GM21515 (cell line): ENCODE results near the gene OR2C1.

Experiments used
- ATAC-seq: cut with Tn5 transposase; IDR thresholded peaks from one replicate; pipeline ENCODE4 v1.9.1; 2021; ENCODE audit not compliant: unreplicated experiment

OR2C1 gene

DNA sequence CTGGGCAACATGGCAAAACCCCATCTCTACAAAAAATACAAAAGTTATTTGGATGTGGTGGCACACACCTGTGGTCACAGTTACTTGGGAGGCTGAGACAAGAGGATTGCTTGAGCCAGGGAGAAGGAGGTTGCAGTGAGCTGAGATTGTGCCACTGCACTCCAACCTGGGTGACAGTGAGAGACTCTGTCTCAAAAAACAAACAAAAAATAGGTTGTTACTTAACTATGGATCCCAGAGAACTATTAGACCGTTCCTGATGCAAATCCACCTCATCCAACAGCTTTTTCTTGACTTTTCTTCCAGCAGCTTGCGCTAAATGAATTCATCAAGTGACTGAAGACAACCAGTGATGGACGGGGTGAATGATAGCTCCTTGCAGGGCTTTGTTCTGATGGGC, at the start of gene OR2C1:
Gene OR2C1 (plus strand): TSS at position 301 of the 400 bp plus-strand sequence. CDS start 52 bp downstream, at position 353.
- no peak for ATAC-seq

DNA sequence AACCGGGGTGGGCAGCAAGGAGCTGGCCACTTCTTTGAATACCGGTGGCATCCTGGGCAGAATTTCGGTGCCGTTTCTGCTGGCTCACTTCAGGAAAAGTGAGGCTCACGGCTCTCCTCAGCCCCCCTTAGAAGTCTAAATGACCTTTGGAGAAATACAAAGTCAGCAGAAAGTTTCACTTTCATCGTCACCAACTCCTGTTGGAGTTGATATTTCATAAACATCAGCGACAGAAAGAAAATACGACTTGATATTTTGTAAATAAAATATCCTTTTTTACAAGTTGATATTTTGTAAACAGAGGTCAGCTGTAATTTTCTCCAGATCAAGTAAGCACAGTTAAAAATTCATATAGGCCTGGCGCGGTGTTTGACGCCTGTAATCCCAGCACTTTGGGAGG, 49.6 kb upstream of the OR2C1 start:
- ATAC-seq: no peak

DNA sequence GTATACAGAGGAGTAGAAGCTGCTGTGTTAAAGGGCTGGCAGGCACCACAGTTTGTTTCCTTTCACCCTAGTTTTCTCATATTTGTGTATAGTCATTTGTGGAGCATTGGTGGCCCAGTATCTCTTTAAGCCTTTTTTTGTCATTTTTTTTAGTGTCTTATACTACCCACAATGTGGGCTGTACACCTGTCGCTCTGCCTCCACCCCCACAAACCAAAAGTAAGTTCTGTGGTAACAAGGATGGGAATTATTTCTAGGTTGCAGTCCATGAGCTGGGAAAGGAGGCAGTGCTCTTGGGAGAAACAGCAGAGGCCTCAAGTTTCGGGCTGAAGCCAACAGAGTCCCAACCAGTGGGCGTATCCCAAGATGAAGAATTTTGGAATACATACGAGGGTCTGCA, 44.2 kb upstream of the OR2C1 start:
- ATAC-seq: no peak

DNA sequence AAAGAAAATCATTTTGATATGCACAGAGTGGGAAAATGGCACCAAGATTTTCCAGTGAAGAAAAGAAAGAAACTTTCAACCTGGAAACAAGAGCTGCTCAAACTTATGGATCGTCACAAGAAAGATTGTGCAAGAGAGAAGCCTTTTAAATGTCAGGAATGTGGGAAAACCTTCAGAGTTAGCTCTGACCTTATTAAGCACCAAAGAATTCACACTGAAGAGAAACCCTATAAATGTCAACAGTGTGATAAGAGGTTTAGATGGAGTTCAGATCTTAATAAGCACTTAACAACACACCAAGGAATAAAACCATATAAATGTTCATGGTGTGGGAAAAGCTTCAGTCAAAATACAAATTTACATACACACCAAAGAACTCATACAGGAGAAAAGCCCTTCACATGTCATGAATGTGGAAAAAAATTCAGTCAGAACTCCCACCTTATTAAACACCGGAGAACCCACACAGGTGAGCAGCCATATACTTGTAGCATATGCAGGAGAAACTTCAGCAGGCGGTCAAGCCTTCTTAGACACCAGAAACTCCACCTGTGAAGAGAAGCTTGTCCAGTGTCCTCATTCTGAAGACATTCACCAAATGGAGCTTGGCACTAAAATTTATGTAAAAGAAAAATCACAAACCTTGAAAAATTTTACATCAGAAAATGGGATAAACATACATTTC, 38.2 kb upstream of the OR2C1 start:
- ATAC-seq: no peak

DNA sequence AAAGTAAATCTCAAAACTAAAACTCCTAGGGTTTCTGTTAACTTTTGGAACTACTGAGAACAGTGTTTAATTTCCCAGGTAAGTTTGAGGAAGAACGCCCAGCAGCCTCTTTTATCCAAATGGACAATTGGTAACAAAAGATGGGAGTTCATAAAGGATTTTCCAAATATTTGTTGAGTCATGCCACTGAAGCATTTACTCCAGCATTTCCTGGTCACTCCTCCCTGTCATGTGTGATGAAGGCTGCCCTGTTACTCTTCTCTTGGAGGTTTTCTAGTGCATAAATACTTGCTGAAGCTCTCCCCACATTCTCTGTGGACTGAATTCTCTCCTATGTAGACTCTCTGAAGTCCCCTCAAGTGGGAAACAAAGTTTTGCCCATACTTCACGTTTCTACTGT, 33.9 kb upstream of the OR2C1 start:
- no peak for ATAC-seq

DNA sequence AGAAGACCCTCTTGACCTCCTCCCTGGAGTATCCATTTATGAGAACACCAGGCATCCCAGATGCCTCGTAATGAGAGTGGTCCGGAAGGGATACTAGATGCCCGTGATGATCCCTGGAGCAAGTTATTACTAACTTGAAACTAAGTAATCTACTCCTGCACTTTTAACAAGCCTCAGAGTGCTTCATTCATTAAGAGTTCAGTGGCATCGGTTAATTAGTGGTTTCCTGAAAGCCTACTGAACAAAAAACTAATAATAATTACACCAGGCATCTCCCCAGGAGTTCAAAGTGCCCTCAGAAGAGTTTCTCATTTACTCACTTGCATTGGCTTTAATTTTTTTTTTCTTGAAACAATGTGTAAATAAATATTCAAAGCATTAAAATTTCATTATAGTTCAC, 28.2 kb upstream of the OR2C1 start:
- ATAC-seq: no peak

DNA sequence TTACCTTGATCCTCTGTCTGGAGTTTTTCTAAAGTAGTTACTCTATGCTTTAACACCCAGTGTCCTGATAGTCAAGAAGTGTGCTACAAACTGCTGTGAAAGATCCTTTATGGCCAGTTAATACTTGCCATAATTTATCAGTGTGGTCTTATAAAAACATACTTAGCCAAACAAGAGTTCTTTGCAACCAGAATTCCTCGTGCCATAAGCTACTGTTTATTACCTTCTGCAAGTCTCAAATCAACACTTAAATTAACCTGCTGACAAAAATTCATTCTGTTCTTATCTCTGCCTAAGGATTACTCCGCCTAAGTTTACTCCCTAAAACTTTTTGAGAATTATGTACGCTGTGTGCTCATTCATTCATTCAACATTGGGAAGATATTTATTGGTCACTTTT, 27.6 kb upstream of the OR2C1 start:
- ATAC-seq: no peak

DNA sequence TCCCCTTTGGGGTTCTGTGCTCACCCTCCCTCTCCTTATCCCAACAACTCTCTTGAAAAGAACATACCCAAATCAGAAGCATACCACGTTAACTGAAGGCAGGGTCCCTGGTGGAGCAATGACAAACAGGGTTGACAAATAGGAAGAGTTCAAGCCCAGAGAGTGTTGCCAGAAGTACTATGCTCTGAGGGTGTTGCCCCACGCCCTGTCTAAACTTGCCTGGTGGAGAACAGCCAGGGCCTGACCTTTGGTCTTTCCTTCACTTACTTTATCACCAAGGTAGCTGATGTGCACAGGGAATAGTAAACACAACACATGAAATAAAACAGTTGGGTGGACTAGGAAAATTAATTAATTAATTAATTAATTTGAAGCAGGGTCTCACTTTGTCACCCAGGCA, 27.0 kb upstream of the OR2C1 start:
- no peak for ATAC-seq

DNA sequence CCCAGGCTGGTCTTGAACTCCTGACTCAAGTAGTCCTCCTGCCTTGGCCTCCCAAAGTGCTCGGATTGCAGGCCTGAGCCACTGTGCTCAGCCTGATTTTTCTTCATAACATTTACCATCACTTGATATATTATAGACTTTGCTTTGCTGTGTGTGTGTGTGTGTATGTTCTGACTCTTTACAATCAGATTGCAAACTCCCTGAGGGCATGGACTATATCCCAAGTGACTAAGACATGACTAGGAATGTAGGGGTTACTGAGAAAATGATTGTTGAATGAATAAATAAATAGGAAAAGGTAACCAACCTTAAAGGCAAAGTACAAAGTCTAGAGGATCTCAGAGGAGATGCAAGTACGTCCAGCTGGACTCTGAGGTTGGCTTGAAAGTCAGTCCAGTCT, 9.6 kb upstream of the OR2C1 start:
- ATAC-seq: no peak

DNA sequence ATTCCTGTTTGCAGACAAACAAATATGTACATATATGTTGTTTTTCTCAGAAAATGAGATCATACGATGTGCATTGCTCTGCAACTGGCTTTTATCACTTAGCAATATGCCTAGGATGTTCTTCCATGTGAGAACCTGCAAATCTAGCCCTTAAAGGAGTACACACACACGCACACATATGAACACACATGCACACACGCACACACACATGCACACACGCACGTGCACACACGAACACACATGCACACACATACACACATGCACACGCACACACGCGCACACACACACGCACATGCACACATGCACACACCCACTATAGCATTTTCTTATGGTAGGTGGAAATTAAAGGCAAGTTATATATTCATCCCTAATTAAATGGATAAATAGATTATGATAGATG, 8.1 kb upstream of the OR2C1 start:
- no peak for ATAC-seq

DNA sequence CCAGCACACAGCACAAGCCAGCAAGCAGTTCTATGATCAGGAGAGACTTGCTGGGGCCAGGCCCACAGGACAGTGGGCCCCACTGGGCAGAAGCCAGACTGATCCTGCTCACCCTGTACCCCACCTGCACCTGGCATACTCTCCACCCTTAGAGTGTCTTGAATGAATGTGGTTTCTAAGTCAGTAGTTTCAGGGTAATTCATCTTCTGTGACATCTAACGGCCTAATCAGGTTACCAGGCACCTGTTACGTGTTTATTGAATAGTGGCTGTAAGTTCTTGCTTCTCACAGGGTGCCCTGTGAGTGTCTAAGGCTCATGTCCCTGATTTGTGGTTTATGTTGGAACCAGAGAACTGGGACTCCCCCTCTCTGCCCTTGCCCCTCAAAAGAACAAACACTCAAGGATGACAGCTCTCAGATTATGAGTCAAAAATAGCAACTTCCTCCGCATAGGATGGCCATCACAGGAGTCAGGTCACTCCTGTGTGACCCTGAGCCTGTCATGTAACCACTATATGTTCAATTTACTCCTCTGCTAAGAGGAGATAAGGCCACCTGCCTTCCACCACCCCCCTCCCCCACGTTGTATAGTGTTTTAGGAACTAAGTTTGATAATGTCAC, 7.0 kb upstream of the OR2C1 start:
- ATAC-seq: no peak

DNA sequence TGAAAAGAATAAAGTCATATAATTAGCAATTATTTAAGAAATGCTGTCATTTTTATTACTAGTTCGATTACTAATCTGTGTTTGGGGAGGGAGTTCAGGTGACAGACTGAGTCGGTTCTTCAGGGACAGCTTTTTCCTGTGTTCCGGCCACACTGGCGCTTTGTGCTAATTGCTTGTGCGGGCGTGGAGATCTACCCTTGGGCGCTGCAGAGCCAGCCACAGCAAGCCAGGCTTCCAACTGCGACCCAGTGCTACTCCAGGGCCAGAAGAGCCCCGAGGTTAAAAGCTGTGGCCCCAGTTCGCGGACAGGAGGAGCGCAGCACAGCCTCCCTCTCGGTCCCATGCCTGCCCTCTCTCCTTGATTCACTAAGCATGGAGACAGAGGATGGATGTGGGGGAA, 6.5 kb upstream of the OR2C1 start:
- no peak for ATAC-seq

DNA sequence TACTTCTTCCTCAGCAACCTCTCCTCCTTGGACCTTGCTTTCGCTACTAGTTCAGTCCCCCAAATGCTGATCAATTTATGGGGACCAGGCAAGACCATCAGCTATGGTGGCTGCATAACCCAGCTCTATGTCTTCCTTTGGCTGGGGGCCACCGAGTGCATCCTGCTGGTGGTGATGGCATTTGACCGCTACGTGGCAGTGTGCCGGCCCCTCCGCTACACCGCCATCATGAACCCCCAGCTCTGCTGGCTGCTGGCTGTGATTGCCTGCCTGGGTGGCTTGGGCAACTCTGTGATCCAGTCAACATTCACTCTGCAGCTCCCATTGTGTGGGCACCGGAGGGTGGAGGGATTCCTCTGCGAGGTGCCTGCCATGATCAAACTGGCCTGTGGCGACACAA, 429 bp downstream of the OR2C1 start:
- ATAC-seq: no peak

DNA sequence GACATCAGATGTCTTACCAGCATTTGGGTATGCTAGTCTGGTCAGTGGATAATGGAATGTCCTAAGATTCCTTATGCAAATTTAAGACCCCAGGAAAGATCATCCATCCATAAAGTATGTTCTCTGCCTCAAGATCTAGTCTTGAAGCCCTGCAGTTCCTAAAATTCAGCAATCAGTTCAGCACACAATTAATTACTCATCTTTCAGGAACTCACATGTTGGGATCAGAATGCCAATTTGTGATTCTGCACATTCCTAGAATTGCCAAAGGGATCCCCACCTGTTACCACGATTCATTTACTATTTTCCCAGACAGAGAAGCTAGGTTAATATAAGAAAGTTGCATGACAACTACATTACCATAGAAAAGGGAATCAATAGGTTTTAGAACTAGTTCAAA, 3.2 kb downstream of the OR2C1 start:
- ATAC-seq: no peak

DNA sequence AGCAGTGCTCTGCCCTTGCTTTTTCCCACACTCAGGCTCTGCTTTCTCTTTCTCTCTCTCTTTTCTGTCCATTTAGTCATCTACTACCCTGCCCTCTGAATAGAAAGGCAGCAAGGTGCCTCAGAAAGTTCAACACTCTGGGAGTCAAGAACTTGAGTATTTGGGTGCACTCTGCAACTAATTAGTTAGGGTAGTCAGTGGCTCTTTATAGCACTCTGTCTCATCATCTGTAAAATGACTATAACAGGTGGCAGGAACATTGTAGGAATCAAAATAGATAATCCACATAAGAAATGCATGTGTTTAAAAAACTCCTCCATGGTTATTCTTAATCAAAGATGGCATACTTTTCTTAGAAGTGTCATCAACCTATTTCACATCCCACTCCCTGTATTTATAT, 7.2 kb downstream of the OR2C1 start:
- no peak for ATAC-seq

DNA sequence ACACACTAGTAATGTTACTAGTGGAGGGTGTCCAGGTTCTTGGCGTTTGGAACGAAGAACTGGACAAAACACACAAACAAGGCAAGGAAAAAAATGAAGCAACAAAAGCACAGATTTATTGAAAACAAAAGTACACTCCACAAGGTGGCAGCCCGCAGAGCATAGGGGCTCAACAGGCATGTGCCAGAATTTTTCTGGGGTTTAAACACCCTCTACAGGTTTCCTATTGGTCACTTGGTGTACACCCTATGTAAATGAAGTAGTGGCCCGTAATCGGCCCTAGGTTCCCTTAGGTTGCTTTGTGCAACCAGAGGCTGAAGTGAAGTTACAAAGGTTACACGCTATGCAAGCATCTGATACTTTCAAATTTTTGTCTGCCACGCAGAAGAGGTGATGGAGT, 8.1 kb downstream of the OR2C1 start:
- no peak for ATAC-seq

DNA sequence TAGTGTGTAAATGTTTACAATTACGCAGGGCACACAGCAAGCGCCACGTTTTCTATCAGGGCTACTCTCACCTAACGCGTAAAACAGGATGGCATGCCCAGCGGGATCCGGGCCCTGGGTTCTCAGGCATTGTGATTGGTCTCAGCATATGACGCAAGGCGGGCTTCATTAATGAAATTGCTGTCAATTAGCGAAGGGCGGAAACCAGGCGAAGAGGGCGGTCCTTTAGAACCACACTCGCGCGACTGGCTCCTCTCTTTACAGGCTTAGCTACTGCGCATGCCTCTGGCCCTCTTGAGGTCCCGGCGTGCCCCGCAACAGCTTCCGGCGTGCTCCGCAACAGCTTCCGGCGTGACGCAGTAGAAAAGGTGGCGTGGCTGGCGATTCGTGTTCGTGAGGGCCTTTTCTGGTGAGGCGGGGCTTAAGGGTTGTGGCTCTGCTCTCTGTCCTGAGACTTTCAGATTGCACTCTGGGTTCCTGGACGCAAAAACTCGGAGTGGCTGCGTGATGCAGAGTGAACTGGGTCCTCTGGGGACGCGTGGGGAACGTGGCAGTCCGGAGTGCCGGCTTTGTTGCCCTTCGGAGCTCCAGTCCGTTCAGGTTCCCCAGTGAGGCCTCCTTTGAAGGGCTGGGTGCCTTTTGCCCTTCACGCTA, 9.2 kb downstream of the OR2C1 start:
- peak; percentile 62 for ATAC-seq

DNA sequence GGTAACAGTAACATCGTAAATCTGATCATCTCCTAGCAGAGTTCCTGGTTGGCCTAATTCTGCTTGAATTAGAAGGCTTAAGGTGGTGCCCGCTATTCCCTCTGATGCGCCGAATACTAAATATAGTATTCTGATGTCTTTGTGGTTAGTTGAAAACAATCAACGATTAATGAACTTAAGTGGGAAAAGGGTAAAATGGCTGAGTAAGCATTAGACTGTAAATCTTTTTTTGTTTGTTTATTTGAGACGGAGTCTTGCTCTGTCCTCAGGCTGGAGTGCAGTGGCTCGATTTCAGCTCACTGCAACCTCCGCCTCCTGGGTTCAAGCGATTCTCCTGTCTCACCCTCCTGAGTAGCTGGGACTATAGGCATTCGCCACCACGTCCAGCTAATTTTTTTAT, 13.4 kb downstream of the OR2C1 start:
- no peak for ATAC-seq

DNA sequence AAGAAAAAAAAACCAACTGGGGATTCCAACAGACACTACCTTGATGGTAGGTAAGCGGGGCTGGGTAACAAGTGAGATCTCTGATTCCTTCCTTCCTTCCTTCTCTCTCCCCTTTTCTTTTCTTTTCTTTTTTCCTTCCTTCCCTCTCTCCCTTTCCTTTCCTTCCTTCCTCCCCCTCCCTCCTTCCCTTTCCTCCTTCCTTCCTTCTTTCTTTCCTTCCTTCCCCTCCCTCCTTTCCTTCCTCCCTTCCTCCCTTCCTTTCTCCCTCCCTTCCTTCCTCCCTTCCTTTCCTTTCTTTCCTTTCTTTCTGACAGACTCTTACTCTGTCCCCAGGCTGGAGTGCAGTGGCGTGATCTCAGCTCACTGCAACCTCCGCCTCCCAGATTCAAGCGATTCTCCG, 20.0 kb downstream of the OR2C1 start:
- ATAC-seq: no peak

DNA sequence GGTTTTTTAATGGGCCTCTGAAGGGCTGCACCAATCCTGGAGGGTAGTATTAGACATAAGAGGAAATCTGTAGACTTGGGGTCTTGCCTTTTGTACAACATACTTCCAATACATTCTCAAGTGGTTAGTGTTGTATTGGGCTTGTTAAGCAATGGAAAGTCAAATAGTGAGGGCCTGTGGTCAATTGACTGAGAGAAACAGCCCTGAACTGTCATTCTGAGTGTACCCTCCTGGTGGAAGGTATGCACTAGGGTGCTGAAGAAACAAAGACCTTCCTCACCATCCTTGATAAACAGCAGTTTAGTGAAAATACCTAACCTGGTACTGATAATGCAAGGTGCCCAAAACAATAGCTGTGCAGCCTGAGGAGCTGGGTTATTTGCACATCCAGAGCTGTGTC, 22.2 kb downstream of the OR2C1 start:
- ATAC-seq: no peak

DNA sequence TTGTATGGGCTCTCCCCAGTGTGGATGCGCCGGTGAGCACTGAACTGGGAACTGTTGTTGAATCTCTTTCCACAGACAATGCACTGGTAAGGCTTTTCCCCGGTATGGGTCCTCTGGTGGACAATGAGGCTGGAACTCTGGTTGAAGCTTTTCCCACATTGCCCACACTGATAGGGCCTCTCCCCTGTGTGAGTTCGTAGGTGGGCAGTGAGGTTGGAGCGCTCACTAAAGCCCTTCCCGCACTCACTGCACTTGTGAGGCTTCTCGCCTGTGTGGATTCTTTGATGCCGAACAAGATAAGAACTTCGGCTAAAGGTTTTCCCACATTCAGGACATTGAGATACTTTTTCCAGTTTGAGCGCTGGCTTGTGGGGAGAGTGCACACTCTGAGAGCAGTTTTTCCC, 27.4 kb downstream of the OR2C1 start:
- no peak for ATAC-seq

DNA sequence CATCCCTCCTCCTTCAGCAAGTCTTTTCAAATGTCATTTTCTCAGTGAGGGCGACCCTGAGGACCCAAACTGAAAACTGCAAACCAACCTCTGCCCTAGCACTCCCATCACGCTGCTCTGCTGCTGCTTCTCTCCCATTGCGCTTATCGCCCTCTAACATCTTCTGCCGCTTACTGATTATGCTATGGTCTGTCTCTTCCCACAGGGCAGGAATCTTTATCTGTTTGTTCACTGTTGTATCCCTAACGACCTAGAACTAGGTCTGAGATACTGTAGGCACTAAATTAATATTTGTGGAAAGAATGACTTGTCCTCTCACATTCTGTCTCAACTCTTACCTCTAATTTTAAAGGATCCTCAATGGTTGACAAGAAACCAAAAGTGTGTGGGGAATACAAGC, 32.6 kb downstream of the OR2C1 start:
- no peak for ATAC-seq
